Suprapubic skin (tissue), 4 donors: ENCODE data around the gene UPF3A.

Experiments
- CTCF ChIP-seq, 2 donors: fragments of 200-600 bp in 1 of 2; fragments of 450-650 bp in 1 of 2; sonication (generic) in 1 of 2; IDR thresholded peaks; one replicate each; pipeline ENCODE4 v1.5.1; 2016 to 2019; ENCODE audit warnings: antibody characterized with exemption in 2 of 2, mild to moderate bottlenecking in 1 of 2, moderate library complexity in 1 of 2
- POLR2A ChIP-seq, 2 donors: fragments of 450-650 bp; IDR thresholded peaks; one replicate each; pipeline ENCODE4 v1.6.1; 2017; ENCODE audit warnings: antibody characterized with exemption in 2 of 2, mild to moderate bottlenecking in 2 of 2, moderate library complexity in 2 of 2
- POLR2AphosphoS5 ChIP-seq, 3 donors: sonication (generic); formaldehyde crosslinking; IDR thresholded peaks; one replicate each; pipeline ENCODE4 v1.6.1; 2017; ENCODE audit warnings: antibody characterized with exemption in 3 of 3

GRCh38 chr13:114315074-114315785 is 33.8 kb downstream of the UPF3A start:
- TF ChIP-seq CTCF (IDR thresholded peaks at IDR 0.05) (no peak), POLR2A (IDR thresholded peaks at IDR 0.05) (no peak), POLR2AphosphoS5 (IDR thresholded peaks at IDR 0.05) (no peak)
